Stimulated activated CD8-positive, alpha-beta memory T cell treated with anti-CD3 and anti-CD28 coated beads, Interleukin-12 subunit alpha, Interleukin-12 subunit beta, amount 100 ng/mL, for 1 hour (primary cell): ENCODE data around the gene GREM1.

Source experiments
- DNase-seq: peaks from one replicate; pipeline ENCODE4 v3.0.0-alpha.2; 2020; ENCODE audit warnings: low read depth

GREM1 gene

GRCh38 chr15:32781781-32782180, 64.0 kb downstream of the GREM1 start:
- no peak for DNase-seq

GRCh38 chr15:32784581-32784980, 66.8 kb downstream of the GREM1 start:
- no peak for DNase-seq

GRCh38 chr15:32786906-32787305, 69.1 kb downstream of the GREM1 start:
- DNase-seq, result no peak

- no peak for DNase-seq
Observed at GRCh38 chr15:32787949-32788348, 70.1 kb downstream of the GREM1 start.

GRCh38 chr15:32790352-32790999, 72.7 kb downstream of the GREM1 start:
- DNase-seq, result no peak

- no peak for DNase-seq
Observed at GRCh38 chr15:32792436-32792835, 74.6 kb downstream of the GREM1 start.
